HepG2 (cell line): ENCODE measurements around the gene BCL11B. TPM values are rescaled to one million over a fixed set of nuclear protein-coding genes. Genes with fewer than 3 reads are reported as not detected.

ENCODE experiments used
- ATAC-seq: fragments of 200-7000 bp; cut with Tn5 transposase; 3 replicates; pipeline ENCODE4 v1.9.1; 2020; ENCODE audit warnings: mild to moderate bottlenecking, moderate library complexity
- BruUV-seq: library from RNA; stranded (reverse); fragments of 400-500 nt; replicated peaks from 2 replicates; lab custom pipeline; 2021; lab: Mats Ljungman, UMichigan
- CTCF ChIA-PET: fragments of 300-600 bp; formaldehyde crosslinking; extraction: SDS; loops from one replicate; lab custom pipeline; 2021; ENCODE audit warnings: low total read pairs, inconsistent platforms, low intra/inter-chr PET ratio; lab: Yijun Ruan, JAX
- POLR2A ChIA-PET: fragments of 350-600 bp; sonication (Branson Sonifier 250); formaldehyde crosslinking; loops from one replicate; lab custom pipeline; 2020; ENCODE audit warnings: antibody characterized with exemption, inconsistent platforms; lab: Yijun Ruan, JAX
- DNase-seq: peaks from one replicate; pipeline ENCODE4 v3.0.0-alpha.2; 2015; ENCODE audit warnings: low spot score
- FAIRE-seq: peaks from 3 replicates; lab custom pipeline; 2011; peaks lifted over from hg19 to GRCh38; lab: Jason Lieb, UNC
- H2AFZ ChIP-seq: one replicate; pipeline ENCODE4 v1.6.1; 2011; ENCODE audit warnings: low read length, inconsistent platforms
- H3K27ac ChIP-seq: fragments of 300-600 bp; 3 replicates; pipeline ENCODE4 v1.8.0; 2011; ENCODE audit warnings: mixed run types, mild to moderate bottlenecking, mixed read lengths, low read length, inconsistent platforms; ENCODE audit not compliant: insufficient read depth; ENCODE audit errors: extremely low read length
- H3K27me3 ChIP-seq, 2 experiments: fragments of 200-600 bp in 1 of 2; 2 replicates in 1 of 2; 3 replicates in 1 of 2; pipeline versions ENCODE4 v1.6.0 to v1.8.0; 2011; ENCODE audit warnings: low read length in 2 of 2, mild to moderate bottlenecking in 2 of 2, moderate library complexity in 2 of 2, inconsistent platforms in 1 of 2; ENCODE audit not compliant: insufficient read depth in 2 of 2, control insufficient read depth in 1 of 2
- H3K36me3 ChIP-seq, 2 experiments: fragments of 200-600 bp in 1 of 2; replicated peaks in 1 of 2; 2 replicates in 1 of 2; 3 replicates in 1 of 2; pipeline versions ENCODE4 v1.5.1 to v1.8.0; 2011; ENCODE audit warnings: low read length in 2 of 2, inconsistent platforms in 1 of 2; ENCODE audit not compliant: insufficient read depth in 2 of 2, control insufficient read depth in 1 of 2
- H3K4me1 ChIP-seq: 2 replicates; pipeline ENCODE4 v1.5.1; 2012; ENCODE audit warnings: low read length, inconsistent platforms; ENCODE audit not compliant: insufficient read depth
- H3K4me2 ChIP-seq: 2 replicates; pipeline ENCODE4 v1.6.0; 2011; ENCODE audit warnings: low read depth, low read length, inconsistent platforms
- H3K4me3 ChIP-seq, 3 experiments: fragments of 200-600 bp in 1 of 3; sonication (generic), shearing (Covaris generic) in 1 of 3; replicated peaks in 1 of 3; 2 replicates each; pipeline ENCODE4 v1.5.1; 2011 to 2016; ENCODE audit warnings: low read length in 3 of 3, inconsistent platforms in 2 of 3, low read depth in 2 of 3, mild to moderate bottlenecking in 2 of 3, control low read depth in 1 of 3, mixed read lengths in 1 of 3; ENCODE audit not compliant: insufficient read depth in 1 of 3
- H3K79me2 ChIP-seq: one replicate; pipeline ENCODE4 v1.6.1; 2011; ENCODE audit warnings: low read length, inconsistent platforms; ENCODE audit not compliant: insufficient read depth
- H3K9ac ChIP-seq: 2 replicates; pipeline ENCODE4 v1.6.0; 2011; ENCODE audit warnings: mild to moderate bottlenecking, low read depth, low read length, inconsistent platforms; ENCODE audit not compliant: insufficient read depth
- H3K9me3 ChIP-seq: 2 replicates; pipeline ENCODE4 v1.5.1; 2012; ENCODE audit warnings: mild to moderate bottlenecking, low read length
- H4K20me1 ChIP-seq: 2 replicates; pipeline ENCODE4 v1.6.0; 2011; ENCODE audit warnings: inconsistent platforms, mild to moderate bottlenecking, low read length, moderate library complexity; ENCODE audit not compliant: insufficient read depth
- ASH2L ChIP-seq: fragments of 300-600, 200-600 bp; sonication (generic); IDR thresholded peaks from 2 replicates; pipeline ENCODE4 v1.7.0; 2017; ENCODE audit warnings: low read depth, mild to moderate bottlenecking, moderate library complexity, mixed read lengths, low read length; ENCODE audit not compliant: insufficient read length
- FOXC1 ChIP-seq: sonication (generic); formaldehyde crosslinking; IDR thresholded peaks from 2 replicates; pipeline ENCODE4 v1.8.0; 2022; ENCODE audit warnings: mild to moderate bottlenecking, missing genetic modification reagents, borderline replicate concordance
- HDAC6 ChIP-seq: fragments of 200-600 bp; sonication (generic); IDR thresholded peaks from 2 replicates; pipeline ENCODE4 v1.7.0; 2017; ENCODE audit warnings: mild to moderate bottlenecking, antibody characterized with exemption, low read length, low read depth
- KLF9 ChIP-seq: IDR thresholded peaks from 2 replicates; pipeline ENCODE4 v1.6.1; 2016; ENCODE audit warnings: low read depth
- PITX1 ChIP-seq: sonication (generic); formaldehyde crosslinking; IDR thresholded peaks from 2 replicates; pipeline ENCODE4 v1.5.1; 2020; ENCODE audit warnings: mild to moderate bottlenecking, missing genetic modification reagents
- ZBTB1 ChIP-seq: sonication (generic); formaldehyde crosslinking; IDR thresholded peaks from 2 replicates; pipeline ENCODE4 v1.4.0; 2020; ENCODE audit warnings: missing genetic modification reagents, borderline replicate concordance
- ZFX ChIP-seq: sonication (generic); formaldehyde crosslinking; IDR thresholded peaks from 2 replicates; pipeline ENCODE4 v1.4.0; 2020; ENCODE audit warnings: mild to moderate bottlenecking, low read depth, missing genetic modification reagents, moderate library complexity
- ZNF557 ChIP-seq: sonication (generic); formaldehyde crosslinking; IDR thresholded peaks from 2 replicates; pipeline ENCODE4 v1.4.0; 2020; ENCODE audit warnings: missing genetic modification reagents
- ZNF574 ChIP-seq: sonication (generic); formaldehyde crosslinking; IDR thresholded peaks from 2 replicates; pipeline ENCODE4 v1.4.0; 2020; ENCODE audit warnings: missing genetic modification reagents
- ZNF737 ChIP-seq: sonication (generic); formaldehyde crosslinking; IDR thresholded peaks from 2 replicates; pipeline ENCODE4 v1.5.0; 2020; ENCODE audit warnings: missing genetic modification reagents, mild to moderate bottlenecking, borderline replicate concordance
- WGBS: methylation state at CpG from one replicate; pipeline ENCODE4 v1.1.6; 2017; ENCODE audit warnings: low lambda C conversion rate; 5-methylcytosine and 5-hydroxymethylcytosine counted together
- in situ Hi-C: cut with HindIII; loops from 2 replicates; pipeline ENCODE4 v1.10.0; 2017; ENCODE audit warnings: low pct_unique_long_range_greater_than_20kb; ENCODE audit not compliant: extremely low pct_ligation_motif_present
- intact Hi-C: fragments of 100-400 bp; cut with micrococcal nuclease; formaldehyde crosslinking; loops from one replicate; pipeline ENCODE4 v1.10.0; 2022; ENCODE audit not compliant: unreplicated experiment
- polyA plus RNA-seq, 8 experiments: library from polyadenylated mRNA; depleted of rRNA in 3 of 8; stranded (reverse) in 7 of 8; unstranded in 1 of 8; fragments of >200 nt; fragmentation: Illumina TruSeq in 4 of 8; extraction: Trizol in 4 of 8; gene quantifications; 2 replicates each; pipeline versions ENCODE4 v1.2.1 to v1.2.3, GENCODE V29; 2011 to 2016; ENCODE audit warnings: low read depth in 4 of 8, missing spikeins in 1 of 8, mixed read lengths in 1 of 8; ENCODE audit not compliant: insufficient read depth in 1 of 8
- total RNA-seq, 5 experiments: library from RNA; depleted of rRNA; stranded (reverse); fragments of >200 nt; fragmentation: Illumina TruSeq; extraction: Trizol; gene quantifications; 2 replicates each; pipeline ENCODE4 v1.2.3, GENCODE V29; 2016; ENCODE audit warnings: low read depth in 1 of 5
- TF ChIP-seq, protein P1 (sequence below): fragments of 450-650 bp; IDR thresholded peaks from 2 replicates; pipeline ENCODE4 v1.6.1; 2016

Gene BCL11B
- total and polyA plus RNA-seq, 2 of the 13 experiments (the other 11 are each of a cell fraction or from before 2014, with no cell fraction given): not detected

DNA sequence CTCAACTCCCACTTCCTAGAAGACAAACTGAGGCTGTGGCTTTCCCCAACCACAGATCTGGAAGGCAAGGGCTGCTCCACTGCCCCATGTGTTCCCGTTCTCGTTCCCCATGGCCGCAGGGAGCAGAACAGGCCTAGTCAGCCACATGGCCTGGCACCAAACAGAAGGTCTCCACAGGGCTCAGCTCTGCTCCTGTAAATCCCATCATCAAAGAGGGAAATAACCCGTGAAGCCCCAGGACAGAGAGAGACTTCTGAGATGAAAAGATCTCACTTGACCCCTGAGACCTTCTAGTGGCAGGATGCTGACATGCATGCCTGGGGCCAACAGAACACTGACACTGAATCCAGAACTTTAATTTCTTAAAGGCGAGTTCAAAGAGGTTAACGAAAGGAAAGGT is 68.9 kb downstream of the BCL11B start:
- ATAC-seq (no peak), DNase-seq (no peak), FAIRE-seq (no peak)
- ChIA-PET POLR2A (no interaction called here), CTCF (no interaction called here)
- no peaks in the 10 kb centered on the region for H4K20me1 ChIP-seq
- in situ Hi-C loops (no loop called here), intact Hi-C loops (no loop called here)
- WGBS: 0% methylated on average over 6 of the region's 6 CpGs
- H3K27ac ChIP-seq: no peak overlapping the region
- H3K9me3 ChIP-seq: no peaks in the 10 kb centered on the region
- no TSS peak for BruUV-seq
- no peaks in the 10 kb centered on the region for H3K4me1 ChIP-seq
- H3K27me3 ChIP-seq: peaks cover 0 to 30% of the 10 kb centered on the region in 2 experiments; a peak in 3 of 5 replicates
- H3K36me3 ChIP-seq: no peaks in the 10 kb centered on the region
- H3K79me2 ChIP-seq: no peaks in the 10 kb centered on the region
- no peak overlapping the region for H3K4me3 ChIP-seq
- no peak overlapping the region for H3K4me2 ChIP-seq
- no peak overlapping the region for H2AFZ ChIP-seq
- no peak overlapping the region for H3K9ac ChIP-seq
- TF ChIP-seq PITX1 (CRISPR knock-in tag) (no peak), ZNF737 (CRISPR knock-in tag) (no peak), ZNF557 (CRISPR knock-in tag) (no peak), FOXC1 (CRISPR knock-in tag) (no peak), ZFX (no peak), ZBTB1 (CRISPR knock-in tag) (no peak)
- TF ChIP-seq, protein P1, sequence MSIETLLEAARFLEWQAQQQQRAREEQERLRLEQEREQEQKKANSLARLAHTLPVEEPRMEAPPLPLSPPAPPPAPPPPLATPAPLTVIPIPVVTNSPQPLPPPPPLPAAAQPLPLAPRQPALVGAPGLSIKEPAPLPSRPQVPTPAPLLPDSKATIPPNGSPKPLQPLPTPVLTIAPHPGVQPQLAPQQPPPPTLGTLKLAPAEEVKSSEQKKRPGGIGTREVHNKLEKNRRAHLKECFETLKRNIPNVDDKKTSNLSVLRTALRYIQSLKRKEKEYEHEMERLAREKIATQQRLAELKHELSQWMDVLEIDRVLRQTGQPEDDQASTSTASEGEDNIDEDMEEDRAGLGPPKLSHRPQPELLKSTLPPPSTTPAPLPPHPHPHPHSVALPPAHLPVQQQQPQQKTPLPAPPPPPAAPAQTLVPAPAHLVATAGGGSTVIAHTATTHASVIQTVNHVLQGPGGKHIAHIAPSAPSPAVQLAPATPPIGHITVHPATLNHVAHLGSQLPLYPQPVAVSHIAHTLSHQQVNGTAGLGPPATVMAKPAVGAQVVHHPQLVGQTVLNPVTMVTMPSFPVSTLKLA: peak; percentile 75

GRCh38 chr14:99202516-99202915 is 69.5 kb downstream of the BCL11B start:
- POLR2A ChIA-PET: no interaction called here
- in situ Hi-C loops: no loop called here

More at GRCh38 chr14:99202516-99202915, 69.5 kb downstream of the BCL11B start:
- no peaks in the 10 kb centered on the region for H3K9me3 ChIP-seq
- 100% methylated on average over 1 of the region's 8 CpGs for WGBS
- peaks cover 0 to 30% of the 10 kb centered on the region in 2 experiments; a peak in 3 of 5 replicates for H3K27me3 ChIP-seq
- H3K36me3 ChIP-seq: no peaks in the 10 kb centered on the region
- no peaks in the 10 kb centered on the region for H3K4me1 ChIP-seq
- CTCF ChIA-PET: no interaction called here
- H3K4me2 ChIP-seq: no peak overlapping the region
- H3K79me2 ChIP-seq: no peaks in the 10 kb centered on the region
- H3K9ac ChIP-seq: no peak overlapping the region
- no peak for ATAC-seq
- no TSS peak for BruUV-seq
- H3K4me3 ChIP-seq: no peak overlapping the region
- no peak for FAIRE-seq
- no peak for DNase-seq
- no peaks in the 10 kb centered on the region for H4K20me1 ChIP-seq
- no peak overlapping the region for H3K27ac ChIP-seq
- H2AFZ ChIP-seq: no peak overlapping the region
- TF ChIP-seq ZNF574 (CRISPR knock-in tag) (no peak), HDAC6 (no peak), KLF9 (CRISPR knock-in tag) (no peak), ASH2L (no peak)
- intact Hi-C loops: no loop called here
